ENCODE data around the gene NAP1L3.

GRCh38 chrX:93703701-93704100 is 30.3 kb upstream of the NAP1L3 start:
- no peak for TF ChIP-seq CTCF (IDR thresholded peaks at IDR 0.05)
- TF ChIP-seq EZH2 (IDR thresholded peaks at IDR 0.05; ENCODE audit: borderline replicate concordance, insufficient read depth, low read depth, low read length, poor library complexity, severe bottlenecking), result no peak
